Neutrophil (primary cell): ENCODE results near the gene TYROBP.

ENCODE experiments used
- H3K27ac ChIP-seq: fragments of 200-600 bp; sonication (generic); 2 replicates; pipeline ENCODE4 v1.5.1; 2016; ENCODE audit warnings: mild to moderate bottlenecking, moderate library complexity
- H3K27me3 ChIP-seq: fragments of 200-600 bp; sonication (generic); 2 replicates; pipeline ENCODE4 v1.6.0; 2016; ENCODE audit warnings: mild to moderate bottlenecking
- H3K36me3 ChIP-seq: fragments of 200-600 bp; sonication (generic); 2 replicates; pipeline ENCODE4 v1.5.1; 2017
- H3K4me1 ChIP-seq, 2 experiments: fragments of 200-600 bp in 1 of 2; sonication (generic) in 1 of 2; 1 replicate in 1 of 2; 2 replicates in 1 of 2; pipeline versions ENCODE4 v1.5.1 to v1.6.1; 2013 to 2016; ENCODE audit warnings: low read depth in 1 of 2, low read length in 1 of 2, mild to moderate bottlenecking in 1 of 2, moderate library complexity in 1 of 2; ENCODE audit not compliant: control insufficient read depth in 1 of 2, insufficient read depth in 1 of 2
- H3K4me3 ChIP-seq, 2 experiments: fragments of 200-600 bp in 1 of 2; sonication (generic) in 1 of 2; 1 replicate in 1 of 2; 2 replicates in 1 of 2; pipeline ENCODE4 v1.5.1; 2013 to 2016; ENCODE audit warnings: low read depth in 1 of 2, low read length in 1 of 2, mild to moderate bottlenecking in 1 of 2, moderate library complexity in 1 of 2
- H3K9me3 ChIP-seq: fragments of 200-600 bp; sonication (generic); 2 replicates; pipeline ENCODE4 v1.5.1; 2016
- TF ChIP-seq, protein P1 (sequence below): fragments of 200-600 bp; sonication (generic); IDR thresholded peaks from 2 replicates; pipeline ENCODE4 v1.5.1; 2016; ENCODE audit warnings: antibody characterized with exemption

Gene TYROBP

DNA sequence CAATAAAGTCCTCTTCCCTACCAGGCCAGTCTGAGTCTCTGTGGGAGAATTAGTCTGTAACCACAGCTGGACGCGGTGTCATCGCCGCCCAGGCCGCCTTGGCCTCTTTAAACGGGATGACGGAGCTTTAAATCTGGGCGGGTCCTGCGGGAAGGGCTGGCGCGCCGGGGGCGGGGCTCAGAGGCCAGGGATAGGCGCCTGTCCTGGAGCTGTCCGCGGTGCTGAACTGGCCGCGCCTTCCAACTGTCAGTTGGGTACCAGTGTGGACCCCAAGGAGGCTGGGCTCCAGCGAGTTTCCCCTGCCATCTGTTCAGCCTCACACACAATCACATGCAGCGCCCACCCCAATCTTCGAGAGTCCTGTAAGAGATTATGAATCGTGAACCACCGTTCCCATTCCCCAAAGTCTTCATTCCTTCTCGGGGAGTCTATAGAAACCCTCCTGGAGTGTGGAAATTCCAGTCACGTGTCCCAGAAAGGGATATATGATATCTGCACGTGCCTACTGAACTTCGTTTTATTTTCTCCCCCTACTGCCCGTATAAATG lies 28.3 kb downstream of the TYROBP start:
- peaks cover 51% of the 10 kb centered on the region for H3K27me3 ChIP-seq
- TF ChIP-seq, protein P1, sequence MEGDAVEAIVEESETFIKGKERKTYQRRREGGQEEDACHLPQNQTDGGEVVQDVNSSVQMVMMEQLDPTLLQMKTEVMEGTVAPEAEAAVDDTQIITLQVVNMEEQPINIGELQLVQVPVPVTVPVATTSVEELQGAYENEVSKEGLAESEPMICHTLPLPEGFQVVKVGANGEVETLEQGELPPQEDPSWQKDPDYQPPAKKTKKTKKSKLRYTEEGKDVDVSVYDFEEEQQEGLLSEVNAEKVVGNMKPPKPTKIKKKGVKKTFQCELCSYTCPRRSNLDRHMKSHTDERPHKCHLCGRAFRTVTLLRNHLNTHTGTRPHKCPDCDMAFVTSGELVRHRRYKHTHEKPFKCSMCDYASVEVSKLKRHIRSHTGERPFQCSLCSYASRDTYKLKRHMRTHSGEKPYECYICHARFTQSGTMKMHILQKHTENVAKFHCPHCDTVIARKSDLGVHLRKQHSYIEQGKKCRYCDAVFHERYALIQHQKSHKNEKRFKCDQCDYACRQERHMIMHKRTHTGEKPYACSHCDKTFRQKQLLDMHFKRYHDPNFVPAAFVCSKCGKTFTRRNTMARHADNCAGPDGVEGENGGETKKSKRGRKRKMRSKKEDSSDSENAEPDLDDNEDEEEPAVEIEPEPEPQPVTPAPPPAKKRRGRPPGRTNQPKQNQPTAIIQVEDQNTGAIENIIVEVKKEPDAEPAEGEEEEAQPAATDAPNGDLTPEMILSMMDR: no peak
- no peak overlapping the region for H3K4me3 ChIP-seq
- H3K27ac ChIP-seq: no peak overlapping the region
- H3K4me1 ChIP-seq: peaks cover 5% of the 10 kb centered on the region in 2 experiments
- no peaks in the 10 kb centered on the region for H3K9me3 ChIP-seq
- no peaks in the 10 kb centered on the region for H3K36me3 ChIP-seq

DNA sequence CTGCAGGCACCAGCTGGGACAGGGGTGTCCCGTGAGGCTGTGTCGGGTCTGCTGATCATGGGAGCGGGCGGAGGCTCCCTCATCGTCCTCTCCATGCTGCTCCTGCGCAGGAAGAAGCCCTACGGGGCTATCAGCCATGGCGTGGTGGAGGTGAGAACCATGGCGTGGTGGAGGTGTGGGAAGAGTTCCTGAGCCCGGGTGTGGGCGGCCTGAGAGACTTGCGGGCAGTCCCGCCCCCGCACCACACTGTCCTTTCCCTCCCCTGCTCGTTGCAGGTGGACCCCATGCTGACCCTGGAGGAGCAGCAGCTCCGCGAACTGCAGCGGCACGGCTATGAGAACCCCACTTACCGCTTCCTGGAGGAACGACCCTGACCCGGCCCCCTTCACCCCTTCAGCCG lies 29.0 kb downstream of the TYROBP start:
- H3K27ac ChIP-seq: no peak overlapping the region
- TF ChIP-seq, protein P1: no peak
- no peaks in the 10 kb centered on the region for H3K36me3 ChIP-seq
- peaks cover 58% of the 10 kb centered on the region for H3K27me3 ChIP-seq
- H3K4me1 ChIP-seq: peaks cover 5% of the 10 kb centered on the region in 2 experiments
- no peak overlapping the region for H3K4me3 ChIP-seq
- H3K9me3 ChIP-seq: no peaks in the 10 kb centered on the region

DNA sequence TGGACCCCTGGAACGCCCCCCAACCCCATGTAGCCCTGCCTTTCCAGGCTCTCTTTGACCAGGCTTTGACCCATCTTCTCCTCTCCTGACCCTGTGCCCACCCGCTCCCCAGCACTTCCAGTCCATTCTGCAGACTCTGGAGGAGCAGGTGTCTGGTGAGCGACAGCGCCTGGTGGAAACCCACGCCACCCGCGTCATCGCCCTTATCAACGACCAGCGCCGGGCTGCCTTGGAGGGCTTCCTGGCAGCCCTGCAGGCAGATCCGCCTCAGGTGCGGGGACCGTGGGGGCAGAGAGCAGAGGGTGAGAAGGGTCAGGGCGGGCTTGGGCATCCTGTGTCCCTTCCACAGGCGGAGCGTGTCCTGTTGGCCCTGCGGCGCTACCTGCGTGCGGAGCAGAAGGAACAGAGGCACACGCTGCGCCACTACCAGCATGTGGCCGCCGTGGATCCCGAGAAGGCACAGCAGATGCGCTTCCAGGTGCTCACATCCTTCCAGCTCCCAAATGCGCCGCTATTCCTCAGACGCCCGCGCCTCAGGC lies 33.6 kb downstream of the TYROBP start:
- no peak overlapping the region for H3K4me3 ChIP-seq
- TF ChIP-seq, protein P1: no peak
- H3K4me1 ChIP-seq: peaks cover 9% of the 10 kb centered on the region in 2 experiments
- no peak overlapping the region for H3K27ac ChIP-seq
- H3K27me3 ChIP-seq: peaks cover 80% of the 10 kb centered on the region
- H3K9me3 ChIP-seq: no peaks in the 10 kb centered on the region
- H3K36me3 ChIP-seq: no peaks in the 10 kb centered on the region

DNA sequence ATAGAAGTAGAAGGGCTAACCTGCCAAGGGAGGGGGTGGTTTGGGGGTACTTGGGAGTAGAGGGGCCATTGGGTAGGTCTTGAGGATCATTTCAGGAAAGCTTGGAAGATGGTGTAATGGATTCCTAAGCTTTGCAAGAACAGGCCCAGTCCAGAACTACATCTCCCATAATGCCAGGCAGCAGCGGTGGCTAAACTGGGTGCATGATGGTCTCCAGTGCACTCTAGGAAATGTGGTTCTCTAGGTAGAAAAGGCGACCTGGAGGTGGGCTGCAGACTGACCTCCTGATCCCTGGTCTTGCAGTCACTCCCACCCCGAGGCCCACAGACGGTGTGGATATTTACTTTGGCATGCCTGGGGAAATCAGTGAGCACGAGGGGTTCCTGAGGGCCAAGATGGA lies 35.9 kb downstream of the TYROBP start:
- Histone ChIP-seq H3K27me3 (peaks cover 81% of the 10 kb centered on the region), H3K4me3 (no peak overlapping the region), H3K27ac (no peak overlapping the region), H3K36me3 (no peaks in the 10 kb centered on the region), H3K4me1 (peaks cover 18 to 19% of the 10 kb centered on the region in 2 experiments), H3K9me3 (no peaks in the 10 kb centered on the region)
- TF ChIP-seq, protein P1: no peak

DNA sequence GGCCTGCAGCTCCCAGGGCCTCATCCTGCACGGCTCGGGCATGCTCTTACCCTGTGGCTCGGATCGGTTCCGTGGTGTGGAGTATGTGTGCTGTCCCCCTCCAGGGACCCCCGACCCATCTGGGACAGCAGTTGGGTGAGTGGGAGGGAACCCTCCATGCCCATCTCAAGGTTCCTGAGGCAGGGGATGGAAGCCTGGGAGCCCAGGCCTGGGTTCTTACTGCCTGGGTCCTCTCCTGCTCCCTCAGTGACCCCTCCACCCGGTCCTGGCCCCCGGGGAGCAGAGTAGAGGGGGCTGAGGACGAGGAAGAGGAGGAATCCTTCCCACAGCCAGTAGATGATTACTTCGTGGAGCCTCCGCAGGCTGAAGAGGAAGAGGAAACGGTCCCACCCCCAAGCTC lies 36.5 kb downstream of the TYROBP start:
- no peak overlapping the region for H3K27ac ChIP-seq
- no peak overlapping the region for H3K4me3 ChIP-seq
- peaks cover 81% of the 10 kb centered on the region for H3K27me3 ChIP-seq
- H3K36me3 ChIP-seq: no peaks in the 10 kb centered on the region
- H3K9me3 ChIP-seq: no peaks in the 10 kb centered on the region
- H3K4me1 ChIP-seq: peaks cover 18 to 19% of the 10 kb centered on the region in 2 experiments
- TF ChIP-seq, protein P1: no peak
